IPS DF 4.7 (cell line): ENCODE data around the gene CYSRT1.

ENCODE experiments used
- DNase-seq: peaks from one replicate; pipeline ENCODE4 v3.0.0-alpha.2; 2013; ENCODE audit warnings: low spot score; ENCODE audit errors: extremely low read depth

Gene CYSRT1, protein sequence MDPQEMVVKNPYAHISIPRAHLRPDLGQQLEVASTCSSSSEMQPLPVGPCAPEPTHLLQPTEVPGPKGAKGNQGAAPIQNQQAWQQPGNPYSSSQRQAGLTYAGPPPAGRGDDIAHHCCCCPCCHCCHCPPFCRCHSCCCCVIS

DNA sequence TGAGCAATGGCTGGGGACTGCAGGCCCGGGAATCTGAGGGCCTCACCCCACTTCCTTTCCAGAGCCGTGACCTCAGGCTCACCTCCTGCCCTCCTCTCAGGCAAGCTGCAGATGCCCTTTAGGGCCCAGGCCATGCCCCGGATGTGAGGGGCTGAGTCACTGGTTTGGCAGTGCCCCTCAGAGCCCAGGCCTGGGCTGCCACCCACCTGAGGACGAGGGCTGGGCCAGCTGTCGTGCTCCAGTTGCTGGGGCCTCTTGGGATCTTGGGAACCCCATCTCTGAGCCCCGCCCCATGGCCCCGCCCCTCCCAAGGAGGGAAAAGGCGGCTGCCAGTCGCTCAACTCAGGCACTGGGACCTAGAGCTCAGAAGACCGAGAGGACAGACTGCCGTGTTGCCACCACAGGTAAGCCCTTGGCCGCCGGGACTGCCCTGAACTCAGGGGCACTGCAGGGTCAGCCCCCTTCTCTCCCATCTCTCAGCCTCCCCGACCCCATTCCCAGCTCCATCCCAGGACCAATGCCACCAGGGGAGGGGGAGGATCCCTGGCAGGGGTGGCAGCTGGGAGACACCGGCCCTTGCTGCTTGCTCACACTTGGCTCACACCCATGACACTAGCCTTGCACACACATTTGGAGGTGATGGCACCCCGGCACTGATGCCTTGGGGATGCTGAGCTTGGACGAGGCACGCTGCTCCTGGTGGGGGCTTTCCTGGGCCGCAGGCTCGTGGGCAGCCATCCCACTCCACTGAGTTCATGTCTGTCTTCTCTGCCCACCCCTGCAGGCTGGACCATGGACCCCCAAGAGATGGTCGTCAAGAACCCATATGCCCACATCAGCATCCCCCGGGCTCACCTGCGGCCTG lies at the start of gene CYSRT1:
TSS of gene CYSRT1 (plus strand) at position 345 of the 865 bp plus-strand sequence. CDS start at position 793, 448 bp downstream.
- no peak for DNase-seq

DNA sequence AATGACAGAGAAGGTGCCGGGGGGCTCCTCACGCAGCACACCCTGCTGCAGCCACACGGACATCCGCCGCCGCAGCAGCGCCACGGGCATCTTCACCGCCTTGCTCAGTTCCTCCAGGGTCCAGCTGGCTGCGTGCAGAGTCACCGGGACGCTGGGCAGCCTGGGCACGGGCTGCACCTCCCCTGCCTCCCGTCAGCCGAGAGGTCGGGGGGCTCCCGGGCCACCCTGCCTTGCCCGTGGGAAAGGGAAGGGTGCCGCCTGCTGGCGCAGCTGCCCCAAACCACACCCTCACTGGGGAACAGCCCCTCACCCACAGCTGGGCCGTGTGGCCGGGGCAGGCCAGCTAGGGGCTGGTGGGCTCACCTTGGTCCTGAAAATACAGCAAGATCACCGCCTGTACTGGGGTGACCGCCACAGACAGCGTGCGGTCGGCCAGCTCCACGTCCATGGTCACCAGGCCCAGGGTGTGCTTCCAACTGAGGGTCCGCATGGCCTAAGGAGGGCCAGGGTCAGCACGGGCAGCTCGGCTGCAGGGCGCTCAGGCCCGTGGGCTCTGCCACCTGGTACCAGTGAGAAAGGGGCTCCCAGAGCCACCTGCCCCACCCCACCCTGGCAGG lies 49.5 kb upstream of the CYSRT1 start:
- DNase-seq, result no peak

DNA sequence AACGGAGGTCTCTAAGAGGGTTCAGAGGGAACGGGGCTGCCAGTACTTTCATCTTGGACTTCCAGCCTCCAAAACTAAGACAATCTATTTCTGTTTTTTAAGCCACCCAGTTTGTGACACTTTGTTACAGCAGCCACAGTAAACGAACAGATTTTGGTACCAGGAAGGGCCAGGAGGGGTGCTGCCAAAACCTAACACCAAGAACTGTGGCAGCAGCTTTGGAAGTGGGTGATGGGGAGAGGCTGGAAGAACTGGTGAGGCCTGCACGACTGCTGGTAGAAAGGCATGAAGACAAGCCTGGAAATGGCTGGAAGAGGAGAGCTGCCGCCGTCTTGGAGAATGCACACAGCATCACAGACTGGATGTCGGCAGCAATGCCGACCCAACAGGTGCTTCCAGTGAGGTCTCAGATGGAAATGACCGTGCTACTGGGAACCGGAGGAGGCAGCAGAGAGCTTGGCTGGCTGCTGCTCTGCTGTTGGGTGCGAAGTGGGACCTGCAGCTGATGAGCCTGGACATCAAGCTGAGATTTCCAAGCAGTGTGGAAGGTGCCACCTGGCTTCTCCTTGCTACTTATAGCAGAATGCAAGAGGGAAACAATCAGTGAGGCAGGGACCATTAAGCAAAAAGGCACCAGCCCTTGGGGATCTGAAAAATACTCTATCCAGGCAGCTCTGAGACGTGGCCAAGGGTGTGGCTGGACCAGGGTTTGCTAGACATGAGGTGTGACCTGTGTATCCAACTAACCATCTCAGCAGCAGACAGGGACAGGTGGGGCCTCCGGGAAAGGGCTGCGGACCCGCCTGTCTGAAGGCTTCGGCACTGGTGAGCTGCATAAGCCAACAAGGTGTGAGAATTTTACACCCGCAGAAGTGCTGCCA lies 48.4 kb upstream of the CYSRT1 start:
- DNase-seq, result no peak

DNA sequence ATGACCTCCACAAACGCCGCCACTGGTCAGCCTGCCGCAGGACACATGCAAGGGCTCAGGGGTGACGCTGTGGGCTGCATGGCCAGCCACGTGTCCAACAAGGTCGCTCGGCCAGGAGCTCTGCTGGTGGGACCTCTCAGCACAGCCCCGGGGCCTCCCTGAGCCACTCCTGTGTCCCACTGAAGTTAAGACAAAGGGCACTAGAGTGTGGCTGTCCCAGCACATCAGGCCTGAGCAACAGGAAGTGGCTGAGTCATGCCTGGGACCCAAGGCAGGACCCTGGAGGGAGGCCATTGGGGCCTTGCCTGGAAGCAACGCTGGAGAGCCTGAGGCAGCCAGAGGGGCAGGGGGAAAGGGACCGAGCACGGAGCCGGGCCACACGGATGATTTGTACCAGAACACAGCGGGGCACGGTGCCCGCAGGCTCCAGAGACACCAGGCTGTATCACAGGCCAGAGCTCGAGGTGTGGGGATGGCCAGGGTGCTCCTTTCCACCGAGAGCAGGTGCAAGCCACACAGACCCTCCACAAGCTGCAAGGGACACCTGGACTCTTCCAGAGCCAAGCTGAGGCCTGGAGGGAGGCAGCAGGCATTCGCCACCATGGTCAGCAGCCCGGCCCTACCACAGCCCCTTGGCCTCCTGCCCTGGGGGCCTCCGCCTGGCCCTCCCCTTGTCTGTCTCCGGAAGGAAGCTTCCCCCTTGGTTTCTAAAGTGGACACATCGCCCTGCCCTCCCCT lies 46.6 kb upstream of the CYSRT1 start:
- DNase-seq, result no peak

DNA sequence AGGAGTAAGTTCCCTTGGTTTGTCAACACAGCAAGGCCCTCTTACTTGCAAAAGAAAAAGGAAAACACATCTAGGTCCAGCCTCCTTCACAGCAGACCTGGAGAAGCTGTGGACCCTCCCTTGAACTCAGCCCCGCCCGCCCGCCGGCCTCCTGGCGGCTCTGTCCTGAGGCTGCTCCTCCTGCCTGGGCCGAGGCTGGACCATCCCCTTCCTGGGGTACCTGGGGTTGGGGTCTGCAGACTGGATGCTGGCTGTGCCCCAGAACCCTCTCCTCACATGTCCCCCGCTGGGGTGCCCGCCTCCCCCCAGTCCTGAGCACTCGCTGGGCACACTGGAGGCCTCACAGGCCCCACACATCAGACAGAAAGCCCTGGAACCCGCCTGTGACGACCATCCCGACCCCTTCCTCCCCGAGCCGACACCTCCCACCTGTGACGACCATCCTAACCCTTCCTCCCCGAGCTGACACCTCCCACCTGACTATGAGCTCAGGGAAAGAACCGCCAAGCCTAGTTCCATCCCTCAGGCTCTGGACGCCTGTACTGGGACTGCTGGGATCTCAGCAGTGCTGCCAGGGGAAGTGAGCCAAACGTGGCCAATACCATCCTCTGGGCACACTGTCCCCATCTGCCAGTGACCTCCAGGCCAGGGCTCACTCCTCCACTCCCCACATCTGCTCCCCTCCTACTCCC lies 45.9 kb upstream of the CYSRT1 start:
- DNase-seq, result no peak

DNA sequence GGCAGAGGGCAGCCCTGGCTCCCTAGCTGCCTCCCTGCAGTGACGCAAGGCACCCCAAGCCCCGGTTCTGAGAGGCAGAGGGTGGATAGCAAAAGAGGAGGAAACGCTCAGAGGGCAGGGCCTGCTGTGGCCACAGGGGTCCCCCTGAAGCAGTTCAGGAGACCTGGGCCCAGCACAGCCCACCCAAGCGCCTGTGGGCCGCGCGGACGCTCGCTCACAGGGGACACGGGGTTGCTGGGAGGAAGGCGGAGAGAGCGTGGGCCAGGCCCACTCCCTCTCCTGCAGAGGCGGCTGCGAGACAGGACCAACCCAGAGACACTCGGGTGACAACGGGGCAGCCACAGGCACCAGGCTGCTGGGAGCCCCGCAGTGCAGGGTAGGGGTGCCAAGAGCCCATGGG lies 45.2 kb upstream of the CYSRT1 start:
- no peak for DNase-seq

DNA sequence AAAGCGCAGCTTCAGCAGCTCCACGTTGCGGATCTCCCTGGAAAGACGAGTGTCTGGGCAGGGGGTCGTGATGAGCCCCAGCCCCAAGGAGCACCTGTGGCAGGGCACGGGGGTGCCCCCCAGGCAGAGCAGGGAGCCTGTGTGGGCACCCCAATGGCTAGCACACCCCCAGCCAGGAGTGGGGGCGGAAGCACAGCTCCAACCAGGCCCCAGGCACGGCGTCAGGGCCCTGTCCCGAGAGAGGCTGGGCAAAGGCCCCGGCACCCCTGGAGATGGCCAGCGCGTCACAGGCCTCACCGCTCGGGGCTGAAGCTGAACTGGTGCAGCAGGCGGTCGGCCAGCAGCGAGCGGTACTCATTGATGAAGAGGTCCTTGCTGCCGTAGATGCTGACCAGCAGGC lies 44.5 kb upstream of the CYSRT1 start:
- DNase-seq, result no peak

DNA sequence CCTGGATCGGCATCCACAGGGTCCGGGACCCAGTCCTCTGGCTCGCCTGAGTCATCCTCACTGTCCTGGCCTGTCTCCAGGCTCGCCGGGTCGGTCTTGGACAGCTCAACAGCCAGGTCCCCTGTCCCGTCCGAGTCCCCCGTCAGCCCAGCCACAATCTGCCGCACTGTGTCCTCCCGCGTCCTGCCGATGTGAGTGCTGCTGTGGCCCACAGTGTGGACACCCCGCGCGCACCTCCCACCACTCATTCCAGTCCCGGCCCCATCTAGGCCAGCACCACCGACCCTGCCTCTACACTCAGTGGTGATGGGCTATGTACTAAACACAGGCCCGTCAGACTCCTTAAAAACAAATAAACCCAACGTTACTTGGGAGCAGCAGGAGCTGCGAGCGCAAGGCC lies 43.3 kb upstream of the CYSRT1 start:
- DNase-seq, result no peak

DNA sequence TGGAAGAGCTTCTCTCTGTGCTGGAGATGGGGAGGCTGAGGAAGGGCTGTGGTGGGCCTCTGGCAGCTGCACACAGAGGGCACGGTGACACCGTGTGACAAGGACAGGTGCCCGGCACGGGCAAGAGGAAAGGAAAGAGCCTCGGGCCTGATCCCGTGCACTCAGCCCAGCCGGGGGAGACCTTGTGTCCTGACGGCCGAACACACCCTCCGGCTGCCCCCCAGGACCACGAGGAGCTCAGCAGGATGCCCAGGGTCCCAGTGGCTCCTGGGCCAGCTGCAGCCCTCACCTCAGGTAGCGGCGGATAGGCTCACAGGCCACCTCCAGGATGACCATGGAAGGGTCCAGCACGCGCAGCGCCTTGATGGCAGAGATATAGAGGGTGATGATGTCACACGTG lies 42.1 kb upstream of the CYSRT1 start:
- DNase-seq, result no peak

DNA sequence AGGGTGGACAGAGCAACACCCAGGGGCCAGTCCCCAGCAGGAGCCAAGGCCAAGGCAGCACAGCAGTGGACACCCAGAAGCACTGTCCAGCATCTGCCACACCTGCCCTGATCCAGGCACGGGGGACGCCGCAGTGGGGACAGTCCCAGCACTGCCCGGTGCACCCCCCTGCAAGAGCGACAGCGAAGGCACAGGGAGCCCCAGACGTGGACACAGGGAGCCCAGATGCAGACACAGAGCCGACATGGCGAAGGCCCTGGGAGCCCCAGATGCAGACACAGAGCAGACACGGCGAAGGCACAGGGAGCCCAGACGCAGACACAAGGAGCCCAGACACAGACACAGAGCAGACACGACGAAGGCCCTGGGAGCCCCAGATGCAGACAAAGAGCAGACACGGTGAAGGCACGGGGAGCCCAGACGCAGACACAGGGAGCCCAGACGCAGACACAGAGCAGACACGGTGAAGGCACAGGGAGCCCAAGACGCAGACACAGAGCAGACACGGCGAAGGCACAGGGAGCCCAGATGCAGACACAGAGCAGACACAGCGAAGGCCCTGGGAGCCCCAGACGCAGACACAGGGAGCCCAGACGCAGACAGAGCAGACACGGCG lies 40.9 kb upstream of the CYSRT1 start:
- DNase-seq, result no peak

DNA sequence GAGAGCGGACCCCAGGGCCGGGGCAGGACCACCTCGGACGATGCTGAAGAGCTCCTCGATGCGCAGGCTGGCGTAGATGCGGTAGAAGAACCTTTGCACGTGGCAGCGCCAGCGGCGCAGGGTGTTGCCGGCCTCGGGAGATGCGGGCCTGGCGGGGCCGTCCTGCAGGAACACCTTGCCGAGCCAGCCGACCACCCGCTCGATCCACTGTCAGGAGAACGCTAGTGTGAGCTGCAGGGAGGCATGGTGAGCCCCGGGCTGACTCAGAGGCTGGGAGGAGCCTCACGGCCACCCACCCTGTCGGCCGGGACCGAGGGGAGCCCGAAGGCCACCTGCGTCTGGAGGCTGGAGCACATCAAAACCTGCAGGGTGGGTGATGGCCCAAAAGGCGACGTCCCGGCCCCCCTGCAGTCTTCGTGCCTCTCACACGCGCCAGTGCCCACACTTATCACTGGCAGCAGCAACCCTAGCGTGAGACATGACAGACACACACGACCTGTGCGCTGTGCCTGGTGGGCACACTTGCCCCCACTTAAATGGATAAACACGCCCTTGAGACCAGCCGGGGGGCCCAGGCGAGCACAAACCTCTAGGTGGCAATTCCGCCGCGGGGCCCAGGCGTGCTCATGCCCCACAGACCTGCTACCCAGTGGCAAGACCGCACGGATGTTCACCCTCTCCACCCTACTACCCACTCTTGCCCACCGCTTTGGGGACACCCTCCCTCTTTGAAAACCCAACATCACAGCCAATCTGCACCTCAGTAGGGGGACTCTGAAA lies 39.9 kb upstream of the CYSRT1 start:
- DNase-seq, result no peak

DNA sequence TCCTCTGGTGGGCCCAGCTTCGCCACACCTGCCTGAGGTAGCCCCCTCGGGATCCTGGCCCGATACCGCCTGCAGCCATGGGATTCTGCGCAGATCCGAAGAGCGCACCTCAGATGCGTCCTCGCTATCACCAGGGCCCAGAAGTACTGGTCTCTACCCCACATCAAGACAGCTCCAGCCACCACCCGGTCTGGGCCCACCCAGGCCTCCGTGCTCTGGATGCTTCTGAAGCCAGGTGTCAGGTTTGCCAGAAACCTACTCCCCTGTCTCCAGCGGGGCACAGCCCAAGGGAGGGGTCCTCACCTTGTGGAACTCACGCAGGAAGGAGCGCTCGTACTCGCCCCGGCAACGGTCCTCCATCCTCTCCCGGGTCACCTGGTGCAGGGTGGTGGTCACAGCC lies 39.1 kb upstream of the CYSRT1 start:
- DNase-seq, result no peak

DNA sequence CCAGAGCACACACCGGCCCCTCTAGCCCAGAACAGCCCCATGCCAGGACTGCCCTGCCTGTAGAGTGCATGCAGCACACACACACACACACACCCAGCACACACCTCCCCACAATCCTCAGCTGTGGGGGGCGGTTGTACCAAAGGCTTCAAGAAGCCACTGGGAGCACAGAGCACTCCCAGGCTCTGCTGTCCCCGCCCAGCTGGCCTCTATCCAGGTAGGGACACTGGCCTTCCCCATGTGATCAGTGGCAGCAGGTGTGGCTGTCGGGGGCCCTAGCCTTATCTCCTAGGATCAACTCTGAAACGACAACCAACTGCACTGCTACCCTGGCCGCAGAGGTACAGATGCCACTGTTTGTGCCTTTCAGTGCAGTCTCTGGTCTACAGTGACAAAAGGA lies 38.6 kb upstream of the CYSRT1 start:
- no peak for DNase-seq

DNA sequence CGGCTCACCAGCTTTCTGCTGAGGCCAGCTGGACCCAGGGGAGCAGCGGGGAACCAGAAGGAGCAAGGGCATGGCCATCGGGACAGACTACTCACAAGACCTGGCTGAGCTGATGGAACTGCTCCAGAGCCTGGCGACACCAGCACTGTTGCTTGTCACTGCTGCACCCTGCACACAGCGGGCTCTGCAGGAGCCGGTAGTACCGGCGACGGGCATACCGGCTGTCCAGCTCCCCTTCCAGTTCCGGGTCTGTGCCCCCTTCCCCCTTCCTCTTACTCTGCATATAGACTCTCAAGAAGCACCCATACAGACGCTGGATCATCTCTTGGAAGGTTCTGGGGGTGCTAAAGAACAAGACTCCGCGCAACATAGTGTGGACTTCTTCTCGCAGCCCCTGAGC lies 37.6 kb upstream of the CYSRT1 start:
- no peak for DNase-seq

DNA sequence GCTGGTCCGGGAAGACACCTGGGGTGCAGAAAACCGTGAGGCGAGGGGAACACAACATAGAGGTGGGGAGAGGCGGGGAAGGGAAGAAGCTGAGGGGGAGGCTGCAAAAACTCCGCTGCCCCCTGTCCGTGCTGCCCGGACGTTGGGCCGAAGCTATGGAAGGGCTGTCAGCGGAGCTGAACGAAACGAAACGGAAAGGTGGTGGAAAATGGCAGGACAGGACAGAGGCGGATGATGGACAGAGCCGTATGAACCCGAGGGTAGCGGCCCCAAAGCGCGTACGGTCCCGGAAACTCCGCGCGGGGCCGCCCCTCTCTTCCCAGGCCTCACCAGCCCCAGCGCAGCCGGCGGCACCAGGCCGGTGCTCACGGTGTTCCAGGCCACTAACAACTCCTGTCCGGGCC lies 36.9 kb upstream of the CYSRT1 start:
- DNase-seq, result no peak

DNA sequence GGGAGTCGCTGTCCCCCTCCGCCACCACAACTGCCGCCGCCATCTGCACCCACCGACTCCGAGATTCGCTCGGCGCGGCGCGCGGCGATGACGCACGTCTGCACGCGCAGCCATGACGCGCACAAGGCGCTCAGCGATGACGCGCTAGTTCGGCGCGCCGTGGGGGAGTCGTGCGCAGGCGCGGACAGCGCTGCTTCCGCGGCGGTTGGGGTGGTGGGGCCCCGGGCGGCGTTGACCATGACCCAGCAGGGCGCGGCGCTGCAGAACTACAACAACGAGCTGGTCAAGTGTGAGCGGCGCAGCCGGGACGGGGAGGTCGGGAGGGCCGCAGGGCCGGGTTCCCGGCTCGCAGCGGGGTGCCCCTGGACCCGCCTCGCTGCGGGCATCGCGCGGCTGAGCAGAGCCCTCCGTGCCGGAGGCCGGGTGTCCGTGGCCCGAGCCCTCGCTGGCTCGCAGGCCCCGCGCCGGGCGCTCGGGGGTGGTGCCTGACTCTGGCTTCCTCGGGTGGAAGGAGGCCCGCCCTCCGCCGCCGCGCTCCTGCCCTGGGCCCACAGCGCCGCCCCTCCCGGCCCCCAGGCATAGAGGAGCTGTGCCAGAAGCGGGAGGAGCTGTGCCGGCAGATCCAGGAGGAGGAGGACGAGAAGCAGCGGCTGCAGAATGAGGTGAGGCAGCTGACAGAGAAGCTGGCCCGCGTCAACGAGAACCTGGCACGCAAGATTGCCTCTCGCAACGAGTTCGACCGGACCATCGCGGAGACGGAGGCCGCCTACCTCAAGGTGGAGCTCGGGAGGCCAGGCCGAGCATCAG lies 36.3 kb upstream of the CYSRT1 start, which contains the start of the genes ANAPC2 and SSNA1:
TSS of gene ANAPC2 (minus strand) at position 71 of the 807 bp plus-strand sequence. CDS start at position 43, 28 bp downstream.
TSS of gene SSNA1 (plus strand) at position 187 of the 807 bp plus-strand sequence. CDS start at position 238, 51 bp downstream.
- no peak for DNase-seq

DNA sequence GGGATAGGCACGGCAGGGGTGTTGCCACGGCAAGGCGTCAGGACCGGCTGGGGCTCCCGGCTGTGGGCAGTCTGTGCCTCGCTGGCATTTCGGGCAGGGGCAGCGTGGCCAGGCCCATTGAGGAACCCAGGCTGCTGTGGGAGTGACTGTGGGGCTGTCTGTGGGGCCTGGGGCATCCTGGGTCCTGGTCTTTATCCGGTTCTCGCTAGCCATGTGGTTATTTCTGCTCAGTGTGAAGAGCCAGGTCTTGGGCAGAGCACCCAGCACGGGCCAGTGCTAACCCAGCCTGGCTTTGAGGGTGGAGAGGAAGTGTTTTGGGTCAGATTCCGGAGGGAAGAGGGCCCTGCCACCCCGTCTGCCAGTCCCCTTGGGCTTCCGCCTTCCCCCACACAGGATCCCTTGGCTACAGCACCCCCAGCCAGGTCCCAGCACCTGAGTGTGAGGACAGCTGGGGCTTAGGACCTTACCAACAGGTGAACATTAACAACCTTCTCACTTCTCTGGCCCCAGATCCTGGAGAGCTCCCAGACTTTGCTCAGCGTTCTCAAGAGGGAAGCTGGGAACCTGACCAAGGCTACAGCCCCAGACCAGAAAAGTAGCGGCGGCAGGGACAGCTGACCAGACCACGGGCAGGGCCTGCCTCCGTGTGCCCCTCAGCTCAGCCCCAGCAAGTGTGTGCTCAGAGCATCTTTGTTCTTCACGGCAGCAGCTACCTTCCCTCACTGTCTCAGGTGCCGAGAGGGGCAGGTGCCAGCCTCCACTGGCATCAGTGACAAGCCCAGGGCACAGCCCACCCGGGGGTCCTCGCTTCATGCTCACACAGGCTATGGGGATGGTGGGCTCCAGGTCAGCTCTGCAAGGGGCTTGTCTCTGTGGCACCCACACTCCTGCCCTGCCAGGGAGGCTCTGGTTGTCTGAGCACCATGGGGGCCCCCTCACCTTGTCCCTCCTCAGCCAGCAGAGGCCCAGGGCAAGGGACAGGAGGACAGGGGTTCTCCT lies 35.4 kb upstream of the CYSRT1 start:
- no peak for DNase-seq
